ENCODE results near the gene TRAPPC11.

The TRAPPC11 gene

DNA sequence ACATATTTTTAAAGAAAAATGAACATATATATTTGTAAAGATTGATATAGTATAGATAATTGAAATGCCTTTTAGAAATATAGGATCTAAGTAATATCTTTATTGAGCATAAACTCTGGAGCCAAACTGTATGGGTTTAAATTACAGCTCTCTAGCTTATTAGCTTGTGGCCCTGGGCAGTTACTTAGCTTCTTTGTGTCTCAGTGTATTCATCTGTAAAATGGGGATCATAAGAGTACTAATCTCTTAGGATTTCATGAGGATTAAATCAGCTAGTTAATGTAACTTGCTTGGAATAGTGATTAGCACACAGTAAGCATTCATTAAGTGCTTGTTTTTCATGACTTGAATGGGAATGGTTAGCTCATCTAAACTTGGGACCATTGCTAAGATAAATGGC lies 32.8 kb downstream of the TRAPPC11 start:
- no peak for TF ChIP-seq TCF4 (CRISPR knock-in tag; IDR thresholded peaks at IDR 0.05; ENCODE audit: borderline replicate concordance)
- no peak for TF ChIP-seq PPARA (CRISPR knock-in tag; IDR thresholded peaks at IDR 0.05; ENCODE audit: borderline replicate concordance)
- no peak for TF ChIP-seq ZNF8 (CRISPR knock-in tag; IDR thresholded peaks at IDR 0.05)
- ATAC-seq = no peak

DNA sequence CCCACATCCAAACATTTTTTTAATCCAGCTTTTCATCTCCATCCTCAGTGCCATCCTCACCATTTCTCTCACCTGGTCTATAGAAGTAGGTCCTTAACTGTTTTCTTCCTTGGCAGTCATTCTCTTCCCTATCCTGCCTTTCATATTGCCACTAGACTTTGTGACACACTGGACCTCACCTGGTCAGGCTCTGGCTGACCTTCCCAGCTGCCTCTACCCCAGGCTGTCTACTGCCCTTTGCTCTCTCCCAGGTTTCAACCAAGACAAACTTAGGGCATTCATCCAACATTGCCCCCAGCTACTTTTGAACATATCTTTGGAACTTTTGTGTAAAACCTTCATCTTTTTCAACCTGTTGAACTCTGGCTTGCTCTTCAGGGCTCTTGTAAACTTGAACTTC lies 39.8 kb downstream of the TRAPPC11 start:
- no peak for ATAC-seq
- no peak for TF ChIP-seq ZFP30 (CRISPR knock-in tag; IDR thresholded peaks at IDR 0.05)
- TF ChIP-seq SNAI2 (CRISPR knock-in tag; IDR thresholded peaks at IDR 0.05) = no peak
- TF ChIP-seq CSDC2 (CRISPR knock-in tag; IDR thresholded peaks at IDR 0.05) = no peak
- TF ChIP-seq, protein P1, sequence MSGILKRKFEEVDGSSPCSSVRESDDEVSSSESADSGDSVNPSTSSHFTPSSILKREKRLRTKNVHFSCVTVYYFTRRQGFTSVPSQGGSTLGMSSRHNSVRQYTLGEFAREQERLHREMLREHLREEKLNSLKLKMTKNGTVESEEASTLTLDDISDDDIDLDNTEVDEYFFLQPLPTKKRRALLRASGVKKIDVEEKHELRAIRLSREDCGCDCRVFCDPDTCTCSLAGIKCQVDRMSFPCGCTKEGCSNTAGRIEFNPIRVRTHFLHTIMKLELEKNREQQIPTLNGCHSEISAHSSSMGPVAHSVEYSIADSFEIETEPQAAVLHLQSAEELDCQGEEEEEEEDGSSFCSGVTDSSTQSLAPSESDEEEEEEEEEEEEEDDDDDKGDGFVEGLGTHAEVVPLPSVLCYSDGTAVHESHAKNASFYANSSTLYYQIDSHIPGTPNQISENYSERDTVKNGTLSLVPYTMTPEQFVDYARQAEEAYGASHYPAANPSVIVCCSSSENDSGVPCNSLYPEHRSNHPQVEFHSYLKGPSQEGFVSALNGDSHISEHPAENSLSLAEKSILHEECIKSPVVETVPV (CRISPR knock-in tag; IDR thresholded peaks at IDR 0.05) = no peak
- TF ChIP-seq, protein P2, sequence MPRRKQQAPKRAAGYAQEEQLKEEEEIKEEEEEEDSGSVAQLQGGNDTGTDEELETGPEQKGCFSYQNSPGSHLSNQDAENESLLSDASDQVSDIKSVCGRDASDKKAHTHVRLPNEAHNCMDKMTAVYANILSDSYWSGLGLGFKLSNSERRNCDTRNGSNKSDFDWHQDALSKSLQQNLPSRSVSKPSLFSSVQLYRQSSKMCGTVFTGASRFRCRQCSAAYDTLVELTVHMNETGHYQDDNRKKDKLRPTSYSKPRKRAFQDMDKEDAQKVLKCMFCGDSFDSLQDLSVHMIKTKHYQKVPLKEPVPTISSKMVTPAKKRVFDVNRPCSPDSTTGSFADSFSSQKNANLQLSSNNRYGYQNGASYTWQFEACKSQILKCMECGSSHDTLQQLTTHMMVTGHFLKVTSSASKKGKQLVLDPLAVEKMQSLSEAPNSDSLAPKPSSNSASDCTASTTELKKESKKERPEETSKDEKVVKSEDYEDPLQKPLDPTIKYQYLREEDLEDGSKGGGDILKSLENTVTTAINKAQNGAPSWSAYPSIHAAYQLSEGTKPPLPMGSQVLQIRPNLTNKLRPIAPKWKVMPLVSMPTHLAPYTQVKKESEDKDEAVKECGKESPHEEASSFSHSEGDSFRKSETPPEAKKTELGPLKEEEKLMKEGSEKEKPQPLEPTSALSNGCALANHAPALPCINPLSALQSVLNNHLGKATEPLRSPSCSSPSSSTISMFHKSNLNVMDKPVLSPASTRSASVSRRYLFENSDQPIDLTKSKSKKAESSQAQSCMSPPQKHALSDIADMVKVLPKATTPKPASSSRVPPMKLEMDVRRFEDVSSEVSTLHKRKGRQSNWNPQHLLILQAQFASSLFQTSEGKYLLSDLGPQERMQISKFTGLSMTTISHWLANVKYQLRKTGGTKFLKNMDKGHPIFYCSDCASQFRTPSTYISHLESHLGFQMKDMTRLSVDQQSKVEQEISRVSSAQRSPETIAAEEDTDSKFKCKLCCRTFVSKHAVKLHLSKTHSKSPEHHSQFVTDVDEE (CRISPR knock-in tag; IDR thresholded peaks at IDR 0.05) = no peak
- no peak for TF ChIP-seq ESRRG (CRISPR knock-in tag; IDR thresholded peaks at IDR 0.05)
- TF ChIP-seq ZNF8 (CRISPR knock-in tag; IDR thresholded peaks at IDR 0.05) = no peak
- TF ChIP-seq ZFP3 (CRISPR knock-in tag; IDR thresholded peaks at IDR 0.05) = no peak
- no peak for TF ChIP-seq OSR1 (CRISPR knock-in tag; IDR thresholded peaks at IDR 0.05)
- TF ChIP-seq ZC3H10 (CRISPR knock-in tag; IDR thresholded peaks at IDR 0.05) = no peak
- TF ChIP-seq ZNF565 (CRISPR knock-in tag; conservative IDR thresholded peaks at IDR 0.05; ENCODE audit: low read depth) = no peak
- no peak for TF ChIP-seq RARB (CRISPR knock-in tag; IDR thresholded peaks at IDR 0.05)
- TF ChIP-seq, protein P3, sequence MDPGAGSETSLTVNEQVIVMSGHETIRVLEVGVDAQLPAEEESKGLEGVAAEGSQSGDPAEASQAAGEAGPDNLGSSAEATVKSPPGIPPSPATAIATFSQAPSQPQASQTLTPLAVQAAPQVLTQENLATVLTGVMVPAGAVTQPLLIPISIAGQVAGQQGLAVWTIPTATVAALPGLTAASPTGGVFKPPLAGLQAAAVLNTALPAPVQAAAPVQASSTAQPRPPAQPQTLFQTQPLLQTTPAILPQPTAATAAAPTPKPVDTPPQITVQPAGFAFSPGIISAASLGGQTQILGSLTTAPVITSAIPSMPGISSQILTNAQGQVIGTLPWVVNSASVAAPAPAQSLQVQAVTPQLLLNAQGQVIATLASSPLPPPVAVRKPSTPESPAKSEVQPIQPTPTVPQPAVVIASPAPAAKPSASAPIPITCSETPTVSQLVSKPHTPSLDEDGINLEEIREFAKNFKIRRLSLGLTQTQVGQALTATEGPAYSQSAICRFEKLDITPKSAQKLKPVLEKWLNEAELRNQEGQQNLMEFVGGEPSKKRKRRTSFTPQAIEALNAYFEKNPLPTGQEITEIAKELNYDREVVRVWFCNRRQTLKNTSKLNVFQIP (CRISPR knock-in tag; IDR thresholded peaks at IDR 0.05; ENCODE audit: borderline replicate concordance, low read depth) = no peak
- no peak for TF ChIP-seq ISL1 (CRISPR knock-in tag; IDR thresholded peaks at IDR 0.05)

DNA sequence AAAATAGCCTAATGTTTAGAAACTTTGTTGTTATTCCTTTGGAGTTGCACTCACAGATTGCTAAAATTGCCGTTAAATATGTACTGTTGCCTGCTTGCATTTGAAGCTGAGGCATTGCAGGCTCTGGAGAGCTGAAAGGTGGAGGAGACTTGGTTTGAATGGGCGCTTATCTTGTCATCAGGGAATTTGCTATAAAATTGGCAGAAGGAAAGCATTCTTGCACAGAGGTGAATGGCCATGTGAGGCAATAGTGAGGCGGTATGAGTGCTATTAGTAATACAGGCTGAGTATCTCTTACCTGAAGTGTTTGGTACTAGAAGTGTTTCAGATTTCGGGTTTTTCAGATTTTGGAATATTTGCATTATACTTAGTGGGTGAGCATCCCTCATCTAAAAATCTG lies 41.3 kb downstream of the TRAPPC11 start:
- no peak for TF ChIP-seq BACH2 (CRISPR knock-in tag; IDR thresholded peaks at IDR 0.05; ENCODE audit: borderline replicate concordance)
- no peak for TF ChIP-seq ZC3H10 (CRISPR knock-in tag; IDR thresholded peaks at IDR 0.05)
- no peak for TF ChIP-seq ZNF565 (CRISPR knock-in tag; conservative IDR thresholded peaks at IDR 0.05; ENCODE audit: low read depth)
- TF ChIP-seq GLIS3 (CRISPR knock-in tag; IDR thresholded peaks at IDR 0.05) = no peak
- TF ChIP-seq ZNF70 (CRISPR knock-in tag; IDR thresholded peaks at IDR 0.05) = no peak
- TF ChIP-seq CSDC2 (CRISPR knock-in tag; IDR thresholded peaks at IDR 0.05) = no peak
- no peak for ATAC-seq

DNA sequence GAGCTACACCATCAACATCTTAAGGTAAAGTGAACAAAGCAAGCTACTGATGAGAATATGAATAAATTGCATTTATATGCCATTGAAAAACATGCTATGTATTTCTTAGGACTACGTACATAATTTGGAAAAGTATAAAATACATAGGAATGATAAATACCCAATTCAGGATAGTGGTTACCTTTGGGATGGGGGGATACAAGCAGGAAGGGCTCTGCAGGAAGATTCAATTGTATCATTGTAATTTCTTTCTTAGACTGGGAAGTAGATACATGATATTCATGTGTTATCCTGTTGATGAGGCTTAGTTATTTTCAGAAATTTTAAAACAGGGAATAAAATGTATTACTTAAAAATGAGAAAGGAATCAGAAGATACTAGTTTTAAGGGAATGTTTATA lies 43.4 kb downstream of the TRAPPC11 start:
- ATAC-seq = no peak
- no peak for TF ChIP-seq RARB (CRISPR knock-in tag; IDR thresholded peaks at IDR 0.05)
- no peak for TF ChIP-seq SNAI2 (CRISPR knock-in tag; IDR thresholded peaks at IDR 0.05)
- TF ChIP-seq, protein P4, sequence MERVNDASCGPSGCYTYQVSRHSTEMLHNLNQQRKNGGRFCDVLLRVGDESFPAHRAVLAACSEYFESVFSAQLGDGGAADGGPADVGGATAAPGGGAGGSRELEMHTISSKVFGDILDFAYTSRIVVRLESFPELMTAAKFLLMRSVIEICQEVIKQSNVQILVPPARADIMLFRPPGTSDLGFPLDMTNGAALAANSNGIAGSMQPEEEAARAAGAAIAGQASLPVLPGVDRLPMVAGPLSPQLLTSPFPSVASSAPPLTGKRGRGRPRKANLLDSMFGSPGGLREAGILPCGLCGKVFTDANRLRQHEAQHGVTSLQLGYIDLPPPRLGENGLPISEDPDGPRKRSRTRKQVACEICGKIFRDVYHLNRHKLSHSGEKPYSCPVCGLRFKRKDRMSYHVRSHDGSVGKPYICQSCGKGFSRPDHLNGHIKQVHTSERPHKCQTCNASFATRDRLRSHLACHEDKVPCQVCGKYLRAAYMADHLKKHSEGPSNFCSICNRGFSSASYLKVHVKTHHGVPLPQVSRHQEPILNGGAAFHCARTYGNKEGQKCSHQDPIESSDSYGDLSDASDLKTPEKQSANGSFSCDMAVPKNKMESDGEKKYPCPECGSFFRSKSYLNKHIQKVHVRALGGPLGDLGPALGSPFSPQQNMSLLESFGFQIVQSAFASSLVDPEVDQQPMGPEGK (CRISPR knock-in tag; IDR thresholded peaks at IDR 0.05; ENCODE audit: borderline replicate concordance) = no peak
- no peak for TF ChIP-seq PPARA (CRISPR knock-in tag; IDR thresholded peaks at IDR 0.05; ENCODE audit: borderline replicate concordance)
- TF ChIP-seq TCF4 (CRISPR knock-in tag; IDR thresholded peaks at IDR 0.05; ENCODE audit: borderline replicate concordance) = no peak
- TF ChIP-seq ZNF8 (CRISPR knock-in tag; IDR thresholded peaks at IDR 0.05) = no peak
- no peak for TF ChIP-seq ZNF565 (CRISPR knock-in tag; conservative IDR thresholded peaks at IDR 0.05; ENCODE audit: low read depth)
- TF ChIP-seq ZFP30 (CRISPR knock-in tag; IDR thresholded peaks at IDR 0.05) = no peak
- no peak for TF ChIP-seq ZFP3 (CRISPR knock-in tag; IDR thresholded peaks at IDR 0.05)
- TF ChIP-seq, protein P2 (CRISPR knock-in tag; IDR thresholded peaks at IDR 0.05) = no peak
- no peak for TF ChIP-seq ZC3H10 (CRISPR knock-in tag; IDR thresholded peaks at IDR 0.05)
- TF ChIP-seq ISL1 (CRISPR knock-in tag; IDR thresholded peaks at IDR 0.05) = no peak
- no peak for TF ChIP-seq CSDC2 (CRISPR knock-in tag; IDR thresholded peaks at IDR 0.05)
- no peak for TF ChIP-seq ESRRG (CRISPR knock-in tag; IDR thresholded peaks at IDR 0.05)
- TF ChIP-seq OSR1 (CRISPR knock-in tag; IDR thresholded peaks at IDR 0.05) = no peak
- TF ChIP-seq ZNF70 (CRISPR knock-in tag; IDR thresholded peaks at IDR 0.05) = no peak
- no peak for TF ChIP-seq ARNTL (CRISPR knock-in tag; IDR thresholded peaks at IDR 0.05; ENCODE audit: borderline replicate concordance, low read depth)
- TF ChIP-seq, protein P1 (CRISPR knock-in tag; IDR thresholded peaks at IDR 0.05) = no peak

Measured in SK-N-SH treated with all-trans-retinoic acid at 6 μM for 48 hours (cell line).